Liver (tissue), 9 donors: ENCODE measurements around the gene SLC8A2. TPM values are rescaled to one million over a fixed set of nuclear protein-coding genes. Genes with fewer than 3 reads are reported as not detected.

Experiments
- DNase-seq: peaks from one replicate; pipeline ENCODE4 v3.0.0-alpha.2; 2017; ENCODE audit warnings: low spot score
- H3K27ac ChIP-seq, 2 donors: one replicate each; pipeline ENCODE4 v1.7.0; 2013; ENCODE audit warnings: inconsistent platforms in 2 of 2, low read length in 2 of 2, control low read depth in 1 of 2, low read depth in 1 of 2, mild to moderate bottlenecking in 1 of 2
- H3K27me3 ChIP-seq, 4 donors: one replicate each; pipeline versions ENCODE4 v1.6.1 to v1.7.0; 2013; ENCODE audit warnings: low read length in 3 of 4, inconsistent platforms in 1 of 4, mild to moderate bottlenecking in 1 of 4, moderate library complexity in 1 of 4; ENCODE audit not compliant: control insufficient read depth in 4 of 4, insufficient read depth in 4 of 4
- H3K36me3 ChIP-seq, 4 donors: one replicate each; pipeline versions ENCODE4 v1.6.1 to v1.7.0; 2013; ENCODE audit warnings: low read length in 3 of 4, mild to moderate bottlenecking in 3 of 4, low read depth in 1 of 4, moderate library complexity in 1 of 4; ENCODE audit not compliant: control insufficient read depth in 4 of 4, insufficient read depth in 3 of 4
- H3K4me1 ChIP-seq, 4 donors: one replicate each; pipeline versions ENCODE4 v1.6.1 to v1.7.0; 2013; ENCODE audit warnings: low read length in 3 of 4, mild to moderate bottlenecking in 3 of 4, moderate library complexity in 1 of 4; ENCODE audit not compliant: control insufficient read depth in 4 of 4, insufficient read depth in 4 of 4
- H3K4me3 ChIP-seq, 3 donors: one replicate each; pipeline versions ENCODE4 v1.6.1 to v1.7.0; 2013; ENCODE audit warnings: low read length in 3 of 3, control low read depth in 1 of 3, low read depth in 1 of 3, mild to moderate bottlenecking in 1 of 3
- H3K9ac ChIP-seq, 2 donors: one replicate each; pipeline ENCODE4 v1.7.0; 2013; ENCODE audit warnings: low read length in 2 of 2, mild to moderate bottlenecking in 2 of 2, moderate library complexity in 2 of 2, control low read depth in 1 of 2, low read depth in 1 of 2
- H3K9me3 ChIP-seq, 4 donors: one replicate each; pipeline versions ENCODE4 v1.6.1 to v1.7.0; 2013; ENCODE audit warnings: low read length in 3 of 4; ENCODE audit not compliant: control insufficient read depth in 4 of 4
- ATF3 ChIP-seq: IDR thresholded peaks from 2 replicates; pipeline ENCODE4 v1.6.1; 2016; ENCODE audit warnings: antibody characterized with exemption
- EGR1 ChIP-seq, 2 donors: IDR thresholded peaks; 2 replicates each; pipeline ENCODE4 v1.6.1; 2016 to 2018; ENCODE audit warnings: antibody characterized with exemption in 2 of 2, low read depth in 2 of 2
- FOXA1 ChIP-seq: IDR thresholded peaks from 2 replicates; pipeline ENCODE4 v1.6.1; 2016; ENCODE audit warnings: antibody characterized with exemption
- FOXA2 ChIP-seq: IDR thresholded peaks from 2 replicates; pipeline ENCODE4 v1.6.1; 2016; ENCODE audit warnings: antibody characterized with exemption
- GABPA ChIP-seq, 2 donors: IDR thresholded peaks in 1 of 2; conservative IDR thresholded peaks in 1 of 2; 2 replicates each; pipeline ENCODE4 v1.6.1; 2016; ENCODE audit warnings: antibody characterized with exemption in 2 of 2, mild to moderate bottlenecking in 1 of 2, moderate library complexity in 1 of 2
- HNF4A ChIP-seq, 2 donors: conservative IDR thresholded peaks; 2 replicates each; pipeline ENCODE4 v1.6.1; 2016; ENCODE audit warnings: antibody characterized with exemption in 2 of 2, mild to moderate bottlenecking in 2 of 2
- HNF4G ChIP-seq: IDR thresholded peaks from 2 replicates; pipeline ENCODE4 v1.6.1; 2016; ENCODE audit warnings: antibody characterized with exemption
- JUND ChIP-seq, 2 donors: IDR thresholded peaks; 2 replicates each; pipeline ENCODE4 v1.6.1; 2016; ENCODE audit warnings: antibody characterized with exemption in 2 of 2
- MAX ChIP-seq: IDR thresholded peaks from 2 replicates; pipeline ENCODE4 v1.6.1; 2016; ENCODE audit warnings: antibody characterized with exemption
- NR2F2 ChIP-seq: IDR thresholded peaks from 2 replicates; pipeline ENCODE4 v1.6.1; 2016; ENCODE audit warnings: antibody characterized with exemption
- RAD21 ChIP-seq, 2 donors: IDR thresholded peaks; 2 replicates each; pipeline ENCODE4 v1.6.1; 2016; ENCODE audit warnings: antibody characterized with exemption in 2 of 2, mild to moderate bottlenecking in 2 of 2
- RXRA ChIP-seq, 2 donors: IDR thresholded peaks; 2 replicates each; pipeline ENCODE4 v1.6.1; 2017 to 2018; ENCODE audit warnings: antibody characterized with exemption in 2 of 2, mild to moderate bottlenecking in 1 of 2
- SP1 ChIP-seq: IDR thresholded peaks from 2 replicates; pipeline ENCODE4 v1.6.1; 2018; ENCODE audit warnings: antibody characterized with exemption, mild to moderate bottlenecking
- TAF1 ChIP-seq: conservative IDR thresholded peaks from 2 replicates; pipeline ENCODE4 v1.6.1; 2016; ENCODE audit warnings: antibody characterized with exemption, mild to moderate bottlenecking
- YY1 ChIP-seq: IDR thresholded peaks from 2 replicates; pipeline ENCODE4 v1.6.1; 2016; ENCODE audit warnings: antibody characterized with exemption, mild to moderate bottlenecking
- ZBTB33 ChIP-seq: IDR thresholded peaks from 2 replicates; pipeline ENCODE4 v1.6.1; 2016; ENCODE audit warnings: antibody characterized with exemption
- WGBS: extraction: QIAGEN DNeasy Blood & Tissue Kit; methylation state at CpG from one replicate; pipeline ENCODE4 v1.1.7; 2013; 5-methylcytosine and 5-hydroxymethylcytosine counted together
- polyA plus RNA-seq, 2 donors: library from polyadenylated mRNA; stranded (reverse) in 1 of 2; unstranded in 1 of 2; fragments of 200-250 nt in 1 of 2; fragments of >200 nt in 1 of 2; fragmentation: Nextera tagmentation in 1 of 2; extraction: Ambion mirVana in 1 of 2; gene quantifications; one replicate each; pipeline versions ENCODE4 v1.2.1 to v1.2.3, GENCODE V29; 2013 to 2015
- total RNA-seq, 2 donors: library from RNA; depleted of rRNA; stranded (reverse); fragments of >200 nt; gene quantifications; one replicate each; pipeline ENCODE4 v1.2.3, GENCODE V29; 2014
- TF ChIP-seq, protein P1 (sequence below): fragments of 150-350 bp; IDR thresholded peaks from 2 replicates; pipeline ENCODE4 v1.5.1; 2017; ENCODE audit warnings: improper control_type of control experiment, low read depth, low read length; ENCODE audit not compliant: missing input control
- TF ChIP-seq, protein P2 (sequence below): IDR thresholded peaks from 2 replicates; pipeline ENCODE4 v1.6.1; 2016; ENCODE audit warnings: antibody characterized with exemption, mild to moderate bottlenecking
- donor health status: healthy.
- donor health status: healthy.
- donor health status: healthy.
- donor health status: healthy.
- donor health status: healthy.

Gene SLC8A2
- total and polyA plus RNA-seq, 4 donors = 0.01 to 0.25 TPM; not detected in 2

DNA sequence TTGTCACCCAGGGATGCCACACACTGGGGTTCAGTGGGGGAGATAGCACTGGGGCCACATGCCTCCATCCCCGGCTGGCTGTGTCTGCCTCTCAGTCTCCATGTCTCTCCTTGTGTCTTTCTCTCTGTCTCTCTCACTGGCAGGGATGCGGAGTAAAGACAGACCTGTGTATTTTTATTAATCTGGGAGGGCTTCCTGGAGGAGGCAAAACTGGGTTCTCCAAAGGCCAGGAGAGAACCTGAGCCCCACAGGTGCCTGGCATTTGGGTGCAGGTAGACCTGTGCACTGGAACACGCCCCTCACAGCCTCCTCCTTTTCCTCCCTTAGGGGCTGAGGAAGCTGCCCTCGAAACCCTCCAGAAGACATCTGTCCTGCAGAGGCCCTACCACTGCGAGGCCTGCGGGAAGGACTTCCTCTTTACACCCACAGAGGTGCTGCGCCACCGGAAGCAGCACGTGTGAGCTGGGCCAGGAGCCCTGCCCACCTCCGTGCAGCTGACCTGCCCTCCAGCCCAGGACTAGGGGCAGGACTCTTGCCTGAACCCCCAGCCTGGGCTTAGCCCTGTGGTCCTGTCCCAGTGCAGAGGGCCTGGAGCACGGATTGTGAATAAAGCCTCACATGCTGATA, 89.9 kb downstream of the SLC8A2 start:
- DNase-seq = no peak
- WGBS = 78% methylated on average over 11 of the region's 11 CpGs
- no peak overlapping the region for H3K4me3 ChIP-seq

More for the DNA sequence above, 89.9 kb downstream of the SLC8A2 start:
- peak overlapping the region; percentile 7 to 12 for H3K27ac ChIP-seq
- TF ChIP-seq RAD21 (IDR thresholded peaks at IDR 0.05) (no peak), JUND (IDR thresholded peaks at IDR 0.05) (no peak), TAF1 (no peak), FOXA1 (no peak), ATF3 (no peak), SP1 (no peak), FOXA2 (no peak), HNF4A (conservative IDR thresholded peaks at IDR 0.05) (no peak), YY1 (no peak), NR2F2 (no peak), EGR1 (IDR thresholded peaks at IDR 0.05; ENCODE audit: low read depth in 2 of 2) (no peak), HNF4G (no peak), ZBTB33 (no peak), GABPA (IDR thresholded peaks at IDR 0.05 in 1 of 2, conservative IDR thresholded peaks at IDR 0.05 in 1 of 2) (no peak), MAX (no peak), RXRA (IDR thresholded peaks at IDR 0.05) (no peak)
- TF ChIP-seq, protein P1, sequence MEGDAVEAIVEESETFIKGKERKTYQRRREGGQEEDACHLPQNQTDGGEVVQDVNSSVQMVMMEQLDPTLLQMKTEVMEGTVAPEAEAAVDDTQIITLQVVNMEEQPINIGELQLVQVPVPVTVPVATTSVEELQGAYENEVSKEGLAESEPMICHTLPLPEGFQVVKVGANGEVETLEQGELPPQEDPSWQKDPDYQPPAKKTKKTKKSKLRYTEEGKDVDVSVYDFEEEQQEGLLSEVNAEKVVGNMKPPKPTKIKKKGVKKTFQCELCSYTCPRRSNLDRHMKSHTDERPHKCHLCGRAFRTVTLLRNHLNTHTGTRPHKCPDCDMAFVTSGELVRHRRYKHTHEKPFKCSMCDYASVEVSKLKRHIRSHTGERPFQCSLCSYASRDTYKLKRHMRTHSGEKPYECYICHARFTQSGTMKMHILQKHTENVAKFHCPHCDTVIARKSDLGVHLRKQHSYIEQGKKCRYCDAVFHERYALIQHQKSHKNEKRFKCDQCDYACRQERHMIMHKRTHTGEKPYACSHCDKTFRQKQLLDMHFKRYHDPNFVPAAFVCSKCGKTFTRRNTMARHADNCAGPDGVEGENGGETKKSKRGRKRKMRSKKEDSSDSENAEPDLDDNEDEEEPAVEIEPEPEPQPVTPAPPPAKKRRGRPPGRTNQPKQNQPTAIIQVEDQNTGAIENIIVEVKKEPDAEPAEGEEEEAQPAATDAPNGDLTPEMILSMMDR = no peak
- TF ChIP-seq, protein P2, sequence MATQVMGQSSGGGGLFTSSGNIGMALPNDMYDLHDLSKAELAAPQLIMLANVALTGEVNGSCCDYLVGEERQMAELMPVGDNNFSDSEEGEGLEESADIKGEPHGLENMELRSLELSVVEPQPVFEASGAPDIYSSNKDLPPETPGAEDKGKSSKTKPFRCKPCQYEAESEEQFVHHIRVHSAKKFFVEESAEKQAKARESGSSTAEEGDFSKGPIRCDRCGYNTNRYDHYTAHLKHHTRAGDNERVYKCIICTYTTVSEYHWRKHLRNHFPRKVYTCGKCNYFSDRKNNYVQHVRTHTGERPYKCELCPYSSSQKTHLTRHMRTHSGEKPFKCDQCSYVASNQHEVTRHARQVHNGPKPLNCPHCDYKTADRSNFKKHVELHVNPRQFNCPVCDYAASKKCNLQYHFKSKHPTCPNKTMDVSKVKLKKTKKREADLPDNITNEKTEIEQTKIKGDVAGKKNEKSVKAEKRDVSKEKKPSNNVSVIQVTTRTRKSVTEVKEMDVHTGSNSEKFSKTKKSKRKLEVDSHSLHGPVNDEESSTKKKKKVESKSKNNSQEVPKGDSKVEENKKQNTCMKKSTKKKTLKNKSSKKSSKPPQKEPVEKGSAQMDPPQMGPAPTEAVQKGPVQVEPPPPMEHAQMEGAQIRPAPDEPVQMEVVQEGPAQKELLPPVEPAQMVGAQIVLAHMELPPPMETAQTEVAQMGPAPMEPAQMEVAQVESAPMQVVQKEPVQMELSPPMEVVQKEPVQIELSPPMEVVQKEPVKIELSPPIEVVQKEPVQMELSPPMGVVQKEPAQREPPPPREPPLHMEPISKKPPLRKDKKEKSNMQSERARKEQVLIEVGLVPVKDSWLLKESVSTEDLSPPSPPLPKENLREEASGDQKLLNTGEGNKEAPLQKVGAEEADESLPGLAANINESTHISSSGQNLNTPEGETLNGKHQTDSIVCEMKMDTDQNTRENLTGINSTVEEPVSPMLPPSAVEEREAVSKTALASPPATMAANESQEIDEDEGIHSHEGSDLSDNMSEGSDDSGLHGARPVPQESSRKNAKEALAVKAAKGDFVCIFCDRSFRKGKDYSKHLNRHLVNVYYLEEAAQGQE = no peak
- no peak overlapping the region for H3K9ac ChIP-seq
- peaks cover 10 to 39% (median 14%) of the 10 kb centered on the region in 4 donors for H3K36me3 ChIP-seq
- H3K9me3 ChIP-seq = no peaks in the 10 kb centered on the region
- H3K4me1 ChIP-seq = peaks cover under 1 to 8% (median 4%) of the 10 kb centered on the region in 4 donors
- no peaks in the 10 kb centered on the region for H3K27me3 ChIP-seq
